ELR (cell line): ENCODE data around the gene MRPS5.
"Not testable (repeated sequence)": the region's sequence is repeated elsewhere in the genome, so short reads cannot be mapped to it uniquely, and the experiment has no call there.

ENCODE experiments used
- DNase-seq: peaks from one replicate; pipeline ENCODE4 v3.0.0-alpha.2; 2015; ENCODE audit warnings: low read depth

The MRPS5 gene

DNA sequence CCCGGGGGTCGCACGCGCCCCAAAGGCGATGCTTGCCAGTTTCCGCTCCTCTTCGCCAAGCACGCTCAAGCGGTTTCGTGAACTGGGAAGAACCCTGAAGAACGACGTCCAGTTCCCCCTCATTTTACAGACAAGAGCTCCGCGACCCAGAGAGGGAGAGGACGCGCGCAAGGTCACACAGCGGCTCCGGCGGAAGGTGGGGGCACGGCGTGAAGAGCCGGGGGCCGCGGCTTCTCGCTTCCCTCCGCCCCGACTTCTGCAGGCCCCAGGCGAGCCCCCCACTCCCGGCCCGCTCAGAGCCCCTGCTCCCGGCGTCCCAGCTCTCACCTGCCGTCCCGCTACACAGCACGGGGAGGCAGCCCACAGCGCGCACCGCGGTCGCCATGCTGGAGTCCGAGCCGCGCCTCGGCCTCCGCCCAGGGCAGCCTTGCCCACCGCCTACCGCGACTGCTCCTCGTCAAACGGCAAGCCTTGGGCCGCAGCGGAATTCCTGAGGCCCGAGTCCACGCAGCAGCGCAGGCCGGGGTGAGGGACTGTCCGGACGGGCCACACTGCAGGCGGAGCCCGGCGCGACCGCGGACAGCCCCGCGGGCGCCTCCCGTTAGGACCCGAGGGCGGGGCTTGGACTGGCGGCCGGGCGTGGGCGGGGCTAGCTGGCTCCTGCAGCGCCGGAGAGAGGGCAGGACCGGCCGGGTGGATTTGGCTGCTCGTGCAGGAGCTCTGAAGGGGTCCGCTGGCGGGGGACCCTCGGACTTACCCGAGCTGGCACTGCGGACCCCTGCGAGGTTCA lies at the start of gene MRPS5:
Gene MRPS5 (minus strand): TSS at position 402 of the 790 bp plus-strand sequence. CDS start 17 bp downstream, at position 385.
- DNase-seq, result peak; percentile 84

DNA sequence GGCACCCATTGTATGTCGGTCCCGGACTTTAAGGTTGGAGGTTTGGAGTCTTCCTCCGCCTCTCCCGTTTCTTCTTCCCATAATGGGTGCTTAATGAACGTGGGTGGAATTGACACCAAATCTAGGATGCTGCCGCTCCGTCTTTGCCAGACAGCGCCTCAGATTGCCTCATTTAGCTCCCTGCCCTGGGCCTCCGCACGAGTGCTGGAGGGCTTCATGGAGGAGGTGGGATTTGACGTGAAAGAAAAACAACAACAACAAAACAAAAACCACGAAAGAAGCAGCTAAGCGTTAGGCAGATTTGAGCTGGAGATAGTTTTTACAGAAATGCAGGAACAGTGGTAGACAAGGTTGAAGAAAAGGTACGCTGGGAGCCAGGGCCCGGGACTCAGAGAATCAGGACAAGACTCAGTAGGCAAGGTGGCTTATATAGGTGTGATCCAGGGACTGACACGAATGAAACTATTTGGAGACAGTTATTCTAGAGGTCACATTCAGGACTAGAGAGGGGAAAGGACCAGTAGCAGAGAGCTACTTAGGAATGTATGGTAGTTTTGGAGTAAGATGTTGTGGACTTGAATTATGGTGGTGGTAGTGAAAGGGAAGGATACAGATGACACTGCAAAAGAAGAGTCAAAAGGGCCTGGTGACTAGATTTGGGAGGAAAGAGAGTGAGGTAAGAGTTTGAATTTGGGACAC lies 44.6 kb upstream of the MRPS5 start:
- no peak for DNase-seq

DNA sequence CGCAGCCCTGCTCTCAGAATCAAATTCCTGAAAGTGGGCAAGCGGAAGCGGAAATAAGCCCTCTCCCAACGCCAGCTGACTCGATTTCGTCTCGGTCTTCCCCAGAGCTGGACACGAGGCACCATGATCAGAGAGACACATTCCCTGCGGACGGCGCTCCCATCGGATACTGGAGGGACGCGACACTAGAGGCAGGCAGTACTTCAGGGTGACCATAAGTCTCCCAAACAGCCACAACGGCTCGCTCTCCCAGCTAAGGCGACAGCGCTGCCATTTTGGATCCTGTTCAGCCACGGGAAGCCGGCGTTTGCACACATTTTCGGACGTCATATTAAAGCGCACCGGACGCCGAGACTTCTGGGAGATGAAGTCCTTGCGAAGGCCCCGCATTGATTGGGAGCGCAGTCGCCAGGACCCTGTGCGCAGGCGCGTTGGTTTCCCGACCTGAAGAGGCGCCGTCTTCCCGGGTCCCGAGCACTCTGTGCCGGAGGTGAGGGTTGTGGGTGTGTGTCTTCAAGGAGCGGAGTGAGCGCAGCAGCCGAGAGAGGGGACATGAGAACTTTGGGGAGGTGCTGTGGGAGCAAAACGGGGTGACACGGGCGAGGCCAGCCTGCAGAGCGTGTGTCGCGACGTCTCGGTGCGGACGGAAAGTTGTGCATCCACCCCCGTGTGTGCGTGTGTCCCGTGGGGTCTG lies 43.9 kb upstream of the MRPS5 start, which contains the start of gene ZNF2:
Gene ZNF2 (plus strand): TSS at position 439 of the 694 bp plus-strand sequence. CDS start 10,418 bp downstream, outside the sequence.
- DNase-seq, result peak; percentile 99

DNA sequence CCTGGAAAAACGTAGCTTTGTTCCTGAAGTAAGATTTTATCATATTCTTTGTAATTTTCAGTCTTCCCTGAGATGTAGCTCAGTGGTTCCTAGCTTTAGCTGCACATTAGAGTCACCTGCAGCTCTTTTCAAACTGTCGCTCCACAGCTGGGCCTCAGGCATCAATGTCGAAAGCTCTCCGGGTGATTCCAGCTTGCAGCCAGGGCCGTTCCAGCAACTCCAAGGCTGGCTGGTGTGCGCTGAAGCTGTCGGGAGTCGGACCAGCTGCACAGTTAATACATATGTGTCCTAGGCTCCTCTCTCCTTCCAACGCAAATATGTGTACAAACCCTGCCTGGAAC lies 43.4 kb upstream of the MRPS5 start:
- no peak for DNase-seq

DNA sequence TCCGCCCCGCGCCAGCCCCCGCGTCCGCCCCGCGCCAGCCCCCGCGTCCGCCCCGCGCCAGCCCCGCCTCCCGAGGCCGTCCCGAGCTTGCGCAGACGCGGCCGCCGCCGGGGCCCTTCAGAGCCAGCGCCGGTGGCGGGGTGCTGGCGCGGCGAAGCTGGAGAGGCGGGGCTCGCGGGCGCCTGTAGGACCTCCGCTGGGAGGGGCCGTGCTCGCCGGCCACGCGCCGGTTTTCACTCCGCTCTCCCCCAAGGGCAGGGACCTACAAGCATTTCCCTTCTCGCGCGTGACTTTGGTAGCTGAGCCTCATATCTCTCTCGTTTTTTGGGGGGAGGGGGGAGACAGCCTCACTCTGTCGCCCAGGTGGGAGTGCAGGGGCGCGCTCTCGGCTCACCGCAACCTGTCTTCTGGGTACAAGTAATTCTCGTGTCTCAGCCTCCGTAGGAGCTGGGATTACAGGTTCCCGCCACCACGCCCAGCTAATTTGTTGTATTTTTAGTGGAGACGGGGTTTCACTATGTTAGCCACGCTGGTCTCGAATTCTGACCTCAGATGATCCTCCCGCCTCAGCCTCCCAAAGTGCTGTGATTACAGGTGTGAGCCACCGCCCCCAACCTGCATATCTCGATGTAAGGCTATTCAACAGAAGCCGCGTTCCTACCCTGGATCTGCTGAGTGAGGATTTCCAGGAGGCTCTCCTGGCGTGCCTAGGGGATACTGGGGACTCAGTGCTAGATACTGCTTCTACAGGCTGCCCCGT lies 38.3 kb upstream of the MRPS5 start, which contains the start of gene ZNF514:
Gene ZNF514 (minus strand): TSS at position 159 of the 760 bp plus-strand sequence. CDS start 6,595 bp downstream, outside the sequence.
- peak; percentile 80 for DNase-seq

DNA sequence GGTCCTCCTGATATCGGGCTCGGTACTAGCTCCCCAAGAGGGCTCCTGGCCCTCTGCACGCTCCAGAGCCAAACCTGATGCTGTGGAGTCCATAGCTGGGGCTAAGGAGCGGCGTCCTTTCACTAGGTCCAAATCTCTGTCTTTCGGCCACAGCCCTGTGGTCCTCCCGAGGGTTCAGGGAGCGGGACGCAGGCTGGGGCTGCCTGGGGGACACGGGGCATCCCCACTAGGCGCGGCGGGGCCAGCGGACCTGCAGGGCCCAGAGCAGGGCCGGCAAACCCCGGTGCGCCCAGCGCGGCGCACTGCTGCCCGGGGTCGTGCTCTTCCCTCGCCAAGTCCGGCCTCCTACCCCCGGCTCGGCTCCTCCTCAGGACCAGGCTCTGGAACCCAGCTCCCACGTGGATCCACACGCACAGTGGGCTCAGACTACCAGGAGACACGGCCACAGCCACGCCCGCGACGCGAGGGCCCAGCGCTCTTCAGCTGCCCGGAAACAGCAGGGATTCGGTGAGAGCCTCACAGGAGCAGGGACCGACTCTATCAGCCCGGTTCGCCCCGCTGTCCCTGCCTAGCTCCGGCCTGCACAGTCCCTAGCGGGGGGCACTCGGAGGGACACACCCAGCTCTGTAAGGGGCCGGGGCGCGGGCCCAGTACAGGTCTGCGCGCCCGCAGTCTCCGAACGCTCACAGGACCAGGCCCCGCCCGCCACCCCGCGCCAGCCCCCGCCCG lies 37.4 kb upstream of the MRPS5 start:
- DNase-seq, result peak; percentile 60

DNA sequence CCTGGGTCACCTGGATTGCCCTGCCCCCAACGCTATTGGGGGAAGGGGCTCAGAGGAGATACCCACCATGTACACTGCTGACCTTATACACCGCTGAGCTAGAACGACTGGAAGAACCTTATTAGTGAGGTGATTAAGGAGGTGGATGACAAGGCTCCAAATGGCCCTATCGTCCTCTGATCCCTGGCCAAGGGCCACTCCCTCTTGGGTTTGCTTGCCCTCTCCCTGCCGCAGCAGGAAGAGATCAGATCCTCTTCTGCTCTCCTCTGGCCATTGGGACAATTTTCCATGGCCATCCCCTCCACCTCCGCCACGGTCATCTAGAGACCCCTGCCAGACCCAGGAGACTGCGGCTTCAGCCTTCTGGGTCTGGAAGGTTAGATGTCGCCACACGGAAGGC lies 36.8 kb upstream of the MRPS5 start:
- DNase-seq, result no peak

DNA sequence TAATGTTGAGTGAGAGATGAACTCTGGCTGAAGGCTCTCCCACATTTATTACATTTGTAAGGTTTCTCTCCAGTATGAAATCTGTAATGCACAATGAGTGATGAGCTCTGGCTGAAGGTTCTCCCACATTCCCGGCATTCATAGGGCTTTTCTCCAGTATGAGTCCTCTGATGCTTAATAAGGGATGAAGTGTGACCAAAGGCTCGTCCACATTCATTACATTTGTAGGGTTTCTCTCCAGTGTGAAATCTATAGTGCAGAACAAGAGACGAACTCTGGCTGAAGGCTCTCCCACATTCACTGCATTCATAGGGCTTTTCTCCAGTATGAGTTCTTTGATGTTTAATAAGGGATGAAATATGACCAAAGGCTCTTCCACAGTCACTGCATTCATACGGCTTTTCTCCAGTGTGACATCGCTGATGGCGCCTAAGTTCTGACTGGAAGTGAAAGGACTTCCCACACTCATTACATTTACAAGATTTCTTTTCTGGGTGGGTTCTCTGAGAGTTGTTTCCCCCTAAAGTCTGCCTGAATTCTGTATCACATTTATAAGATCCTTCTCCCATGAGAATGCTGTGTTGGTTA lies 27.9 kb upstream of the MRPS5 start:
- peak; percentile 8 for DNase-seq

DNA sequence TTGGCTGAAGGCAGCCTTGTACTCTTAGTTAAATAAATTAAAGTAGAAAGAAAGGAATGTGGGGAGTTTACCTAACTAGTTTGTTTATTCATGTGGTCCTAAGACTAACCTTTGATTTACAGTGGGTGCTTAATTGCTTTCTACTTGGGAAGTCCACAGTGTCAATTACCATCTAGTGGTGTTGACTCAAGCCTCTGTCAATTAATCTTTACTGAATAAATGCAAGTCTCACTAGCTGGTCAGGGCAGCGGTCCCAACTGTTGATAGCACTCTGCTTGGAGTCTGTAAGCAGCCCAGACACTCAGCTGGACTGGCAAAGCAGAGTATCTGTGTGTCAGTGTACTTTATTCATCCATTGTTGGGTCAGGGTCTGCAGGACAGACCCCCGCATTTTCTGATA lies 22.2 kb upstream of the MRPS5 start:
- no peak for DNase-seq

DNA sequence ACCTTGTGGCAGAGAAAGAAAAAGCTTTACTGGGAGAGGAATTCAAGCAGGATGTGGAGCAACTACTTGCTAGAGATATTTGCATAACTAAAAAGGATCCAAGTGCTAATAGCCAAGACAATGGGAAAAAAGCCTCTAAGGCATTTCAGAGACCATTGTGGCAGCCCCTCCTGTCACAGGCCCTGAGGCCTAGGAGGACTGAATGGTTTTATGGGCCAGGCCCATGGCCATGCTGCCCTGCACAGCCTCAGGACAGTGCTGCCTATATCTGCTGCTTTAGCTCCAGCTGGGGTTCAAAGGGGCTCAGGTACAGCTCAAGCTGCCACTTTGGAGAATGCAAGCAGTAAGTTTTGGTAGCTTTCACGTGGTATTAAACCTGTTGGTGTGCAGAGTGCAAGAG lies 17.1 kb upstream of the MRPS5 start:
- no peak for DNase-seq

DNA sequence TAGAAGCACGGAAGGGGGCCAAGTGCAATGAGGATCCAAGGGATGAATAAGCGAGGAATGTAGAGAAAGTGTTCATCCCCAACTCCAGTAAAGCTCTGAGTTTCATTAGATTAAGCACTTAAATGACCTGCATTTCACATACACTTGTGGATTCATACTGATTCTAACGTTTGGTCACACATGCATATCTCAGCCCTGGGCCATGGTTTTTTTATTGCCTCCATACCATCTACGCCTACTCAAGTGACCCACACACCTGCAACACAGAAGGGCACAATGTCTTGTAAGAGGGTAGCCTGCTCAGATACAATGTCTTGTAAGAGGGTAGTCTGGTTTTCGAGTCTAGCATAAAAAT lies 566 bp upstream of the MRPS5 start:
- no peak for DNase-seq

DNA sequence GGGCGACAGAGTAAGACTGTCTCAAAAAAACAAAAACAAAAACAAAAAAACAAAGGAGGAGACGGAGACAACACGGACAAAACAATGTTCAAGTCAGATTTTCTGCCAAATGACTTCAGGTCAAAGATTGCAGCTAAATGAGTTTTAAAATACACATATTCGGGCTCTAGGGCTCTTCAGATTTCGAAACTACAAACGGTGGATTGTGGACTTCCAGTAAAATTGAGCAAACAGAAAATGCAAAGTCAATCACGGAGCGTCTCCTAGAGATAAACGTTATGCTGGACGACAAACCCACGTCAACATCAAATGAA lies 558 bp downstream of the MRPS5 start:
- no peak for DNase-seq

DNA sequence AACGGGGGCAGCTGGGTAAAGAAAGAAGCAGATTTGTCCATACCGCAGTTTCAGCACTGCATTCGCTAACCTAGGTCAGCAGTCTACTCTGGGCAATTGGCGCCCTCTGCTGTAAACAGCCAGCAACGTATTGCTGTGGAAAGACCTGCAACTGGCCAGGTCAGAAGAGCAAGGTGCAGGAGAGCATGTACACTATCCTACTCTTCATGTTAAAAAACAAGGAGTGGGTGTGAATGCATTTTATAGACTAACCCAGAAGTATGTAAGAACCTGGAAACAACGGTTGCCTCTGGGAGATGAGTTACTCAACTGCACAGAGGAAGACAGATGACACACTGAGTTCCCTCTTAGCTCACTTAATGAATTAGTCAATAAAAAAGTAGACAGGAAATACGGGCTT lies 6.2 kb downstream of the MRPS5 start:
- peak; percentile 66 for DNase-seq

DNA sequence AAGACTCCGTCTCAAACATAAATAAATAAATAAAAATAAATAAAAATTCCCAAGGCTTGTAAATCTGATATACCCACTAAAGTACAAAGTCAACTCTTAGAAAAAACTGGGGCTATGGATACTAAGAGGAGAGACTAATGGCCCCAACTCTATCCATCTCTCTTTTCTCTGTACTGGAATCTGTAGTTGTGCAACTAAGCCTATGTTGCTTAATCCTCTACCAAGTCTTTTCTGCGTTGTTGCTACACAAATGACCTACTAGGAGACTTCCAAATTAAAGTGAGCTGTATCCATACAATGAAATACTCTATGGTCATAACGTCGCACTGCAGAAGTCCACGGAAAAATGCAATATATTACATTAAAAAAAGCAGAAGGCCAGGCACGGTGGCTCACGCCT lies 8.1 kb downstream of the MRPS5 start:
- no peak for DNase-seq

DNA sequence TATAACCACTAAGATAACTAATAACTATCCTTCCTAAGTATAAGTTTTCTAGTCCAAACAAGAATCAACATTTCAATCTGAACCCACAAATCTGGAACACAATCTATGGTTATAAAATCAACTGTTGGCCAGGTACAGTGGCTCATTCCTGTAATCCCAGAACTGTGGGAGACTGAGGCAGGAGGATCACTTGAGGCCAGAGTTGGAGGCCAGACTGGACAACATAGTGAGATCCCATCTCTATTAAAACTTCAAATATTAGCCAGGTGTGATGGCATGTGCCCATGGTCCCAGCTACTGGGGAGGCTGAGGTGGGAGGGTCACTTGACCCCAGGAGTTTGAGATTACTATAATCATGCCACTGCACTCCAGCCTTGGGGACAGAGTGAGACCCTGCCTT lies 11.2 kb downstream of the MRPS5 start:
- no peak for DNase-seq

DNA sequence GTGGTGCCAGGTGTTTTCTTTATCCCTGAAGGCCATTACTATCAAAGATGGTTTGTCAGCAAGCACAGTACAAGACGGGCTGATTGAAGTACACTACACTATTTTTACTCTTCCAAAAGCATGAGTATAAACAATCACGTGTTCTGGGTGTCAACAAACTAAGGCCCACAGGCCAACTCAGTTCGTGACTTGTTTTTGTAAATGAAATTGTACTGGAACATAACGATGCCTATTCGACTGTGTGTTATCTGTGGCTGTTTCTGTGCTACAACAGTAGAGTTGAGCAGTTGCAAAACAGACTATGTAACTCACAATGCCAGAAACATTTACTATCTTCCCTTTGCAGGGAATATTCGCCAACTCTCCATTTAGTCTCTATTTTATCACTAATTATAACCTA lies 12.3 kb downstream of the MRPS5 start:
- no peak for DNase-seq

DNA sequence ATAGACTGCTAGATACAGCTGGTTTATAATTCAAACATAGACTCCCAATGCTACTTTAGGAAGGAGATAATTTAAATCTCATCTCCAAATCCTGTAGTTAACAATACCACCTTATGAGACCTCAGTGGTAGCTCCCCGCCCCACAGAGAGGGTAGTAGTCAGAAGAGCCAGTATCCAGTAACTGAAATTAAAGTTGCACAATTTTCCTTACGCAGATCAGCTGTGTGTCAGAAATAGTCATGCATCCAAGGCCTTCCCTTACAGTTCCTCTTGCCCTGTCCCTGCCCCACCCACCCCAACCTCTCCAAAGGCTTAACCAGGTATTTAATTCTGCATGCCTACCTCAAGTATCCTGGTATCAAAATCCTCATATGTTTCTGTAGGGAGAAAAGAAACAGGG lies 15.5 kb downstream of the MRPS5 start:
- no peak for DNase-seq

DNA sequence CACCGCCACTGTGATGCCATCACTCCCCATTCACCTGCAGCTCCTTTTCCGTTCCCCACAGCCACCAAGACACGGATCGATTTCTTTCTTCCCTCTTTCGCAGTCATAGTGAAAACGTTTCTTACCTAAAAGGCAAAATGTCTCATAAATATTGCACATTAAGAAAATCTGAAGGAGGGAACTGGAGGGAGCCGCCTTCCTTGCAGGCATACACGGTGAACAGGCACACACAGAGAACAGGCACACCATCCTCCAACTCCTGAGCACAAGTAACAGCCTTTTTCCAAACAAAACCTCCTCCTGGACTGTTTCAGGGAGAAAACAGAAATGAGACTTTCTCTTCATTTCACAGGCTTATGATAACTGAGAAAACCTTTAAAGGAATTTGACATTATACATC lies 17.0 kb downstream of the MRPS5 start:
- DNase-seq, result no peak

DNA sequence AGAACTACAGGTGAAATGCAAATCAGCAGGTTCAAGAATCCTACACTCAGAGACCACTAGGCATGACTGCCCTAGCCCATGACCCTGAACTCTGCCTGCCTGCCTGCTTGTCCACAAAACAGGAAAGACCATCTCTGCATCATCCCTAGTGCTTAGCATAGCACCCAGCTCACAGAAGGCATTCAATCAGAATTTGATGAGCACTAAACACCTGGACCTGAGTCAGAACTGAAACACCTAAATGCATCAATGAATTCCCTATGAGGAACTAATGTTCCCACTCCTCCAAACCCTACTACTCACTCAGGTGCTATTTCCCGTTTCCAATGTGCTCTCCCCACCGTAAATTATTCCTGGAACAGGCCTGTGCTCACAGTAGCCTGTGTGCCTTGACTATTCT lies 21.7 kb downstream of the MRPS5 start:
- DNase-seq, result no peak

DNA sequence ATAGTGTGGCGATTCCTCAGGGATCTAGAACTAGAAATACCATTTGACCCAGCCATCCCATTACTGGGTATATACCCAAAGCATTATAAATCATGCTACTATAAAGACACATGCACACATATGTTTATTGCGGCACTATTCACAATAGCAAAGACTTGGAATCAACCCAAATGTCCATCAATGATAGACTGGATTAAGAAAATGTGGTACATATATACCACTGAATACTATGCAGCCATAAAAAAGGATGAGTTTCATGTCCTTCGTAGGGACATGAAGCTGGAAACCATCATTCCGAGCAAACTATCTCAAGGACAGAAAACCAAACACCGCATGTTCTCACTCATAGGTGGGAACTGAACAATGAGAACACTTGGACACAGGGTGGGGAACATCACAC lies 23.3 kb downstream of the MRPS5 start:
- DNase-seq, result not testable (repeated sequence)

DNA sequence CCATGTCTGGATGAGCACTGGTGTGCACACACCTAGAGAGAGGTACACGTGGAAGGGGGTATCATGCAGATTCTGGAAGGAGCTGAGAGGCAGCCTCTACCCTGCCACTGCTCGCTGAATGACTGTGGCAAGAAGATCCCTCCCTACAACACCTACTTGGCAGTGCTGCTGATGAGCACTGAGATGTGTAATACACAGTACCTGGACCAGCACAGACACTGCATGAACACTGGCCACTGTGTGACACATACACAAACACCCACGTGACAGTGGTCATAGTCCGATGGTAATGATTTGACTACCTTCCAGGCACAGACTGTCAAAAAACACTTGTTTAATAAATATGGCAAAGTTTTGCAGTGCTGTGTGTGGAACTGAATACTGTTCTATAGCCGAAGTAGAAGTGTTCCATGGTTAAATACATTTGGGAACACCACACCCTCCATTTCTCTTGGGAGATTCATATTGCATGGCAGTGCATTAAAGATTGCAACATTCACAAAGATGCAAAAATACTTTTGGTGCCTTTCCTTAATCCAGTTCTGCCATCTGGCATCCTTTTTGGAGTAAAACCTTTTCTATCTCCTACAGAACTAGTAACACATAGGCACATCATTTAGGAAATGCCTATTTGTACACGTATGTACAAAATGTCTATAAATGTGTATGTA lies 29.6 kb downstream of the MRPS5 start:
- DNase-seq, result no peak
